GM18868 (cell line): ENCODE data around the gene FAM180A.
"Not testable (repeated sequence)": the region's sequence is repeated elsewhere in the genome, so short reads cannot be mapped to it uniquely, and the experiment has no call there.

Experiments used
- ATAC-seq: cut with Tn5 transposase; IDR thresholded peaks from one replicate; pipeline ENCODE4 v1.9.1; 2021; ENCODE audit warnings: mild to moderate bottlenecking, moderate library complexity; ENCODE audit not compliant: unreplicated experiment

FAM180A gene

GRCh38 chr7:135742371-135742770, 6.2 kb downstream of the FAM180A start:
- ATAC-seq = no peak

DNA sequence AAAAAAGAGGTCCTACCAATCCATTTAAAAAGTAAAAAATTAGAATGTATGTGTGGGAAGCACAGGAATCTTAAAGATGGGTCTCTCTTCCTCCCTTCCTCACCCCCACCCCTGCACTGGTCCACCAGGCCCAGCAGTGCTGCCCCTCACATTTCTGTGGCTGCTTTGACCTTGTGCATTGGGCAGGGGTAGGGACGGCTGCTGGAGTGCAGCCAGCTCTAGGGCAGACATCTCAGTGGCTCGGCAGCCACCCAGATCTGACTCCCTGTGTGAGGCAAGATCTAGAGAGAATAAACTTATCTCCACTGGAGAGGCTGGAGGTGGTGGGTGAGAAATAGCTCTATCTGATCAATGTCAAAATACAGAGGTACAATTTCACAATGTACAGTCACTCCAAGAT, 6.7 kb downstream of the FAM180A start:
- ATAC-seq = no peak

- no peak for ATAC-seq
Observed at GRCh38 chr7:135740889-135741288, 7.7 kb downstream of the FAM180A start.

GRCh38 chr7:135737306-135737647, 11.3 kb downstream of the FAM180A start:
- not testable (repeated sequence) for ATAC-seq

GRCh38 chr7:135736586-135737305, 11.9 kb downstream of the FAM180A start:
- ATAC-seq = no peak

DNA sequence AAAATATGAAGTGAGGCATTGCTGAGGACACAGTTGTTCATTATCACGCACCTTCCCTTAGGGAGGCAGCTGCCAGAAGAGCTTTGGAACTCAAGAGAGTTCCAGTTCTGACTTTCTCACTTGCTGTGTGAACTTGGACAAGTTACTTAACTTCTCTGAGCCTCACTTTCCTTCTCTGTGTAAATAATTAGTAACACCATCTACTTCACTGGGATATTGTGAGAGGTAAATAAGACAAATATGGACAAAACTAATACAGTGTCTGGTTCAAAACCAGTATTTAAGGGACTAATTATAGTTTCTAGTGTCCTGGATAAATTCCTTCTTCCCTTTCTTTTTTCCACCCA, 14.3 kb downstream of the FAM180A start:
- ATAC-seq = no peak

DNA sequence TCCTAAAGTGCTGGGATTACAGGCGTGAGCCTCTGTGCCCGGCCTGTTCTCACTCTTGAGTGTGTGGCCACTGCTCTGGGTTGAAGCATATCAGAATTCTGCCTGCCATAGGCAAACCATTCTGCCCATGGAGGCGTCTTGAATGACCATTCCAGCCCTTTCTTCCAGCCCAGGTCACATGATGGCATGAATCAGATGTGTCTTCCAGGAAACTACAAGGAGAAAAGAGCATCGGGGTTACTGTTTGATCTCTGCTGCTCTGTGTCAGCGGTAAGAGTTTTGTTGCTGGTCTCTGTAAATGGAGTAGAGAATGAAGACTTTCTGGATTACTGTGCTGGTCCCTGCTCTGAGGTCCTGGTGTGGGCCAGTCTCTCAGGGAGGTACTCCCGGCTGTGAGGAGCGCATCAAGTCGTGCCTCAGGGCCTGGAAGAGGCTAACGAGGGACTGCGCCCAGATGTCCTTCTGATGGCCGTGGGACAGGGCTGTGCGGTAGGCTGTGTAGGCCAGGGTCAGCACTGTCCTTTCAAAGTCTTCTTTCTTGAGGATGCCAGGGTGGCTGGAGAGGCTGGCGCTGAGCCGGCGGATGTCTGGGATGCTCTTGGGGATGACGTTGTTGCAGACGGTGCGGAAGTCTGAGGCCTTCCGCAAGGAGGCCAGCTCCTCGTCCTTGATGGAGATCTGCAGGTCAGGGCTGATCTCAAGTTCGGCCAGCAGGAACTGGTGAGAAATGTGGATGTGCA, 14.8 kb downstream of the FAM180A start:
- ATAC-seq = no peak

DNA sequence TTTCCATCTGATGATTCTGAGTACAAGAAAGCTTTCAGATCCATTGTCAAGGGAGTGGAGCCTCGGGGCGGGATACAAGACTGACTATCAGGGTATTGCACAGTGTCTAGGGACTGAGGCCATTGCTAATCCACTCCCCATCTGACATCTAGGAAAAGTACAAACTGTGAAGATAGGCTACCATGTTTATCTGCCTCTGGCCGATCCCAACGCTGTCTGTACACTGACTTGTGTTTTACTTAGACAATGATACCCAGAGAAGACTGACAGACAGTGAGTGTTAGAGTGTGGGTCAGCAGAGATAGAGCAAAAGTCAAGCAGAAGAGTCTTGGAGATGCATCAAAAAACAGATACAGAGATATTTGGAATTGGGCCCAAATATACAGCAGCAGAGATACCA, 17.5 kb downstream of the FAM180A start:
- no peak for ATAC-seq

DNA sequence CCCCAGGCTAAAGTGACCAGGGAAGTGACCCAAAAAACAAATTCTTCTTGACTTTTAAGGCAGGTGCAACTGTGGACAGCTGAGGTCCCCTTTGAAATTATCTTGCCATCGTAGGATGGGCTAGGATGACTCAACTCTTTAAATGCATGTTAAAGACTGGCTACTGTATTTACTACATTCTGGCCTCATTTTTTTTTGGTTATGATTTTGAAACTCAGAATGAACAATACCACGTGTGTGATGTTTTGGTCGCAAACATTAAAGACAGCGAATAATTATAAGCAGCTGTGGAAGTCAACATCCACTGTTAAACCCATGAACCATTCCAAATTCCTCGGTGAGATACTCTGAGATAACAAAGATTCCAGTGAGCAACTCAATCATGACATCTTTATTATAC, 19.4 kb downstream of the FAM180A start:
- no peak for ATAC-seq

- no peak for ATAC-seq
Observed at GRCh38 chr7:135728136-135728669, 20.4 kb downstream of the FAM180A start, which contains the start of gene SLC13A4. TSS of gene SLC13A4 (minus strand) at chr7:135728186. CDS start at chr7:135727496, 690 bp downstream.

- no peak for ATAC-seq
Observed at GRCh38 chr7:135726911-135727673, 21.5 kb downstream of the FAM180A start.

DNA sequence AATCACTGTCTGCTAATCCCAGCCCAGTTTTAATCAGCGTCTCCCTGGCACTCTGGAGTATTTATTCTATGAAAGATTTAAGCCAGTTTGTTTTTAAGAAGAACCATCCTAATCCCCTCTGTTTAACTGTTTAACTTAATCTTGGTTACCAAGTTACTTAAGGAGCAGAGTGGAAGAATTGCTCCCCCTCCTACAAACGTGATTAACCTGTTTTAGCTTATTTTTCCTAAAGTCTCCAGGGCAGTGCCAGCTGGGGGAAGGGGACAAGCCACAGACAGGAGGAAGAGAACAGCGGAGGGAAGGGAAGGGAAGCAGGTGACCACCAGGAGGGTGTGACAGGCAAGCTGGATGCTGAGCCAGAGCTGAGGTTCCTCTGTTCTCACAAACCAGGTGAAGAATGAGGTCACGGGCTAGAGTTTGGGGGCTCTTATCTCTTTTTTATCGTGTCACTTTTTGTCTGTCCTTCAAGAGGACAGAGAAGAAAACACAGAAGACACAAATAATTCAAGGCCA, 22.3 kb downstream of the FAM180A start:
- ATAC-seq = no peak

DNA sequence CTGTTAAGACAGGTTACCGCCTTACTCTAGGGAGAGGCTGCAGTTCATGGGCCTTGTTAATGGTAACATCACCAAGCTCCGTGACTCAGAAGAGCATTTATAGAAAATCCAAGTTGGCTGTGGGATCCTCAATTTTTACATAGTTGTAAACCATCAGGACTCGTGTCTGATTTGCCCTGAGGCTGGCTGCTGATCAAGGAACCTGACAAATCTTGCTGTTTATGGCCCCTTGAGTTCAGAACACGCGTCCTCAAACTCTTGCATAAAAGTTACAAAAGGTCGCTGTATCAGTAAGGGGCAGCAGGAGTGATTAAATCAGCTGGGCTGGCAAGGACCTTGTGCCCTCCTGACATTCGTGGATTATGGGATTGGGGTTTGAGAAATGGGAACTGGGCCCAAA, 25.2 kb downstream of the FAM180A start:
- no peak for ATAC-seq

DNA sequence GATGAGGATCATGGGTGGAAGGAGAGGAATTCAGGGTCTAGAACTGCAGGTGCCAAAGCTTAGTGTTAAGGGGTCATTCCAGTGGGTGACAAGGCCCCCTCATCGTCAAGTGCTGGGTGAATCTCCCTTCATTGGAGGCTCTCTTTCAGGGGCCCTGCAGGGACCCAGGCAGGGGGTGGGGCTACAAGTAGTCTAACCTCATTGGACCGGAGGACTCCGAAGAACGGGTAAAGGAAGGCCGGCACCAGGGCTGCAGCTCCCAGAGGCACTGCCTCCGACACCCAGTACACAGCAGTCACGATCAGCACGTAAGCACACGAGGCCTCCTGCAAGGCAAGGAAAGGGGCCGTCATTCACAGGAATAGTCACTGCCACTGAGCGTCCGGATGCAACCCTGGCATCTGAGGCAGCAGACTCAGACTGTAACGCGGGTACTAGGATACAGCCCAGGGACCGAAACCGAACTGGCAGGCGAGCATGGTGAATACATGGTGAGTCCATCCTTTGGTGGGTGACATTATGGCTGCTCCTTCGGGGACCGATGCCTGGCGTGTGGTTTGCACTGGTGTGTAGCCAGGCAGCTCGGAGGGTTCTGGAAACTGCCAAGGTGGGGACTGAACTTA, 27.3 kb downstream of the FAM180A start:
- no peak for ATAC-seq

- ATAC-seq = no peak
Observed at GRCh38 chr7:135719688-135720087, 28.9 kb downstream of the FAM180A start.

DNA sequence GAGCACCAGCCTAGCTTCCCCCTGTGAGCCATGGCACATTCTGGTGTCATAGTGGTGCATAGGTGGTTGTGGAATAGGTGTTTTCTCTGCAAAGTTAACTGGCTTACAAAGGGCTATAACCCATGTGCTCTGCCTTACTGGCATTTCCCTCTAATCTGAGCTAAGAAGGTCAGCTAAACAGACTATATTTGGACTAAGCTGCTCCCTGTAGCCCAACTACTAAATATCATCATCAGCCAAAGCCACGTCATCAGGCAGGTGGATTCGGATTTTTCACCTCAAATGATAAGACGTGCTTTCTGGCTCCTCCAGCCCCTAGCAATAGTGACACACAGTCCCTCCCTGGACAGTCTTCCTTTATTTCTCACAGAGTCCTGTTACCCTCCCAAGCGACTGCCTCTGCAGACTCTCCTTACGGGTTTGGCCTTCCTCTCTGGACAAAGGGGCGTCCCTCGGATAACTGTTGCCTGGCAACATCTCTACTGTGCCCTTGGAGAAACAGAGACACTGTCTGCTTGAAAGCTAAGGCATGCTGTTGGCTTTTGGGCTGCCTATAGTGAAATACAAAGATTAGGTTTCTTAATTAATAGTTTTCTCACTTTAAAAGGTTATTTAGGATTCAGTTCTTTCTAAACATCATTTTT, 29.7 kb downstream of the FAM180A start:
- no peak for ATAC-seq

- no peak for ATAC-seq
Observed at GRCh38 chr7:135718219-135718618, 30.4 kb downstream of the FAM180A start.

- no peak for ATAC-seq
Observed at GRCh38 chr7:135717693-135718092, 30.9 kb downstream of the FAM180A start.

GRCh38 chr7:135716677-135717238, 31.9 kb downstream of the FAM180A start:
- ATAC-seq = no peak

- ATAC-seq = no peak
Observed at GRCh38 chr7:135715673-135716072, 32.9 kb downstream of the FAM180A start.
